Activated T-cell treated with anti-CD3 and anti-CD28 coated beads for 1 hour (primary cell): ENCODE results near the gene ZNF467.

ENCODE experiments used
- DNase-seq: peaks from one replicate; pipeline ENCODE4 v3.0.0-alpha.2; 2020; ENCODE audit warnings: low read depth

Gene ZNF467

DNA sequence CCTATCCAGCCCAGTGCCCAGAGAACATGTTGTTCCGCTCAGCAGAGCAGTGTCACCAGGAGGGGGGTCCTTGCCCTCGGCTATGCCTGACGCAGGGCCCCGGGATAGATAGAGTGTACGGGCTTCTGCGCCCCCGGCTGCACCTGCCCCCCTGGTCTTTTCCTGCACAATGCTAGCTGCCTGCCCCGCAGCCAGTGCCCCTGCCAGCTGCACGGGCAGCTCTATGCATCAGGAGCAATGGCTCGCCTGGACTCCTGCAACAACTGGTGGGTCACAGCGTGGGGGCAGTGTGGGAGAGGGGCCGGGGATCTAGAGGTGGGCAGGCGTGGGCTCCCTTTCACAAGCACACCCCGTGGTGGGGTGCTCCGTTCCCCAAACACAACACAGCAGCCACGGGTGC is 33.3 kb upstream of the ZNF467 start:
- DNase-seq = no peak

DNA sequence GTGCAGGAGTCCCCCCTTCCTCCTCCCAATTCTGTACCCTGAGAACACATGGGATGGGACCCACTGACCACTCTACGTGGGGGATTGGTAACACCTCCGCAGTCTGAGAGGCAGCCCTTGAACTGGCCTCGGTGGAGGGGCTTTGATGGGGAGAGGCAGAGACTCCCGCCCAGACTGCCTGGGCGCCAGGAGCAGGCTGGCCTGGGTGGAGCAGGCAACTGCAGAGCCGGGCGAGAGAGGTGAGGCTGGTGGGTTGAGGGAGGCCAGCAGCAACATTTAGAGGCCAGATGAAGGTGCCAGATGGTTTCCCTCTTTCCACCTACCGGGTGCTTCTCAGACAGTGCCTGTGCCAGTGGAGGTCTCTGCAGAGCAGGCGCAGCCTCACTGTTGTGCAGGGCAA is 30.7 kb upstream of the ZNF467 start:
- DNase-seq = no peak

DNA sequence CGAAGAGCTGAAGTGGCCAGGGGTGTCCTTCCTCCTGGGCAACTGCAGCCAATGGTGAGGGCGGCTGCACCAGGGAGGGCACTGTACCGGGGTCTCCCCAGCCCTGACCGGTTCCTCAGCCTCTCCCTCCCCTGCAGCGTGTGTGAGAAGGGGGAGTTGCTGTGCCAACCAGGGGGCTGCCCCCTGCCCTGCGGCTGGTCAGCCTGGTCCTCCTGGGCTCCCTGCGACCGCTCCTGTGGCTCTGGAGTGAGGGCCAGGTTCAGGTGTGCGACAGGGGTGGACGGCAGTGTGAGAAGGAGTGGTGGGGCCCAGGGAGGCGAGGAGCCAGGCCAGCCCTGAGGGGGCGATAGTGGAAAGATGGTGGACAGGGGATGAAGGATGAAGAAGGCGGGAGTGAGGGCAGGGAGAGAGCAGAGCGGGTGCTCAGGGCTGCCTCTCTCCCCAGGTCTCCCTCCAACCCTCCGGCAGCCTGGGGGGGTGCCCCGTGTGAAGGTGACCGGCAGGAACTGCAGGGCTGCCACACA is 30.2 kb upstream of the ZNF467 start:
- DNase-seq = no peak

DNA sequence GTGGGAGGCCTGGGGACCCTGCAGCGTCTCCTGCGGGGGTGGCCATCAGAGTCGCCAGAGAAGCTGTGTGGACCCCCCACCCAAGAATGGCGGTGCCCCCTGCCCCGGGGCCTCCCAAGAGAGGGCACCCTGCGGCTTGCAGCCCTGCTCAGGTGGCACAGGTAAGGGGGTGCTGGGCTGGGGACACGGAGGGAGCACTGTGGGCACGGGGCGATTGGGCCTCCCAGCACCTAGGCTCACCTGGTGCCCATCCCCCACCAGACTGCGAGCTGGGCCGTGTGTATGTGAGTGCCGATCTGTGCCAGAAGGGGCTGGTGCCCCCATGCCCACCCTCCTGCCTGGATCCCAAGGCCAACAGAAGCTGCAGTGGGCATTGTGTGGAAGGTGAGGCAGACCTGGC is 29.6 kb upstream of the ZNF467 start:
- DNase-seq = no peak

DNA sequence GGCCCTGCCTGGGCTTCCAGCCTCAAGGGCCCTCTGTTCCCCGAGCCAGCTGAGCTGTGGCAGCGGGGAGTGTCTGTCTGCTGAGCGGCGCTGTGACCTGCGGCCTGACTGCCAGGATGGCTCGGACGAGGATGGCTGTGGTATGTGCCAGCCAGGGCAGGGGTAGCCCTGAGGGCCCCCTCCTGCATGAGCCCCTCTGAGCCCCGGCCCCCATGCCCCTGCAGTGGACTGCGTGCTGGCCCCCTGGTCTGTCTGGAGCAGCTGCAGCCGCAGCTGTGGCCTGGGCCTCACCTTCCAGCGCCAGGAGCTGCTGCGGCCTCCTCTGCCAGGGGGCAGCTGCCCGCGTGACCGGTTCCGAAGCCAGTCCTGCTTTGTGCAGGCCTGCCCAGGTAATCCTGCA is 28.4 kb upstream of the ZNF467 start:
- no peak for DNase-seq

DNA sequence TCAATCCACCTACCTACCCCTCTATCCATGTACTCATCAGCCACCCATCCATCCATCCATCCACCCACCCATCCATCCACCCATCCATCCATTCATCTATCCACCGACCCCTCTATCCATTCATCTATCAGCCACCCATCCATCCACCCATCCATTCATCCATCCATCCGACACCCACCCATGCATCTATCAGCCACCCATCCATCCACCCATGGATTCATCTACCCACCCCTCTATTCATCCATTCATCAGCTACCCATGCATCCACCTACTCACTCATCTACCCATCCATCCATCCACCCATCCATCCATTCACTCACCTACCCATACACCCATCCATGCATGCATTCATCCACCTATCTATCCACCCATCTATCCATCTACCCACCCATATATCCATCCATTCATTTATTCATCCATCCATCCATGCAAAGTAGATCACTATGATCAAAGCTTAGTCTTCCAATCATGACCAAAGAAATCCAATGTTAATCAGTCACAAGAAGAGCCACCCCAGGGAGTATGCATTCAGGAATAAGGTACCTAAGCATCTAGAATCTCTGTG is 27.7 kb upstream of the ZNF467 start:
- DNase-seq = no peak

DNA sequence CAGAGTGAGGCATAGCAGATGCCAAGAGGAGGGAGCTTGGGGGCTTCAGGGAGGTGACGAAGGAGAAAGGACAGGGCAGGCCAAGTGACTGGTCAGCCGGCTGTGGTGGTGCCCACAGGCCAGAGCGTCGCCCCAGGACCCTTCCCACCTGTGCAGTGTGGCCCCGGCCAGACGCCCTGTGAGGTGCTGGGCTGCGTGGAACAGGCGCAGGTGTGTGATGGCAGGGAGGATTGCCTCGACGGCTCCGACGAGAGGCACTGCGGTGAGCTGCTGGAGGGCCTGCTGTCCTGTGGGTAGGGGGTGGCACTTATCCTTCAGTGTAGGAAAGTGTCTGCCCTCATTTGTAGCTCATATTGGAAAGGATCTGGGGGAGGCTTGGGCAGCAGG is 26.8 kb upstream of the ZNF467 start:
- DNase-seq = no peak

DNA sequence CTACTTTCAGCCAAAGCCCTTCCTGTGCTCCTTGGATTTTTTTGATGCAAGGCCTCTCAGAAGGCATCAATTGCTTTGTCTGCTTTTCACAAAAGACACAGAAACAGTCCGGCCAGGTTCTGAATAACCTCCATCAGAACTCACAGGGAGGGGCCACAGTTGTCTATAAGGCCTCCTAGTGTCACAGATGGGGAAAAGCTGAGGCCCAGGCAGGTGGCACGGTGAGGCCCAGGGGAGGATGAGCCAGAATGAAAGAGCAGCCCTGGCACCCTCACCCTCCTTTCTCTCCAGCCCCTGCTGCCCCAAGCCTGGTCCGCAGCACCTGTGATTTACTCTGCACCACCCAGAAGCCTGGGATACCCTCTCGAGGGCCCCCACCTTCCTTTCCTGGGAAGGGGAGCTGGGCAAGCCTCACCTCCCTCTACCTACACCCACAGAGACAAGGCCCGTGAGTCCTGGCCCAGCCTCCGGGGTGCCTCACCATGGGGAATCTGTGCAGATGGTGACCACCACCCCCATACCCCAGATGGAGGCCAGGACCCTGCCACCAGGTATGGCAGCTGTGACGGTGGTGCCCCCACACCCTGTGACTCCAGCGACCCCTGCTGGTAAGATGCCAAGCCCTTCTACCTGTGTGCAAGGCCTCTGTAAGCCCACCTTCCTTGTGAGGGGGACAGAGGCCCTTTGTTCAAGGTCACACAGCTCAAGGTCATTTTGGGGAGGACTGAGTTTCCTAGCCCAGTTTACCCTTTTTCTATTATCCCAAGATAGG is 26.2 kb upstream of the ZNF467 start:
- DNase-seq = peak; percentile 71

DNA sequence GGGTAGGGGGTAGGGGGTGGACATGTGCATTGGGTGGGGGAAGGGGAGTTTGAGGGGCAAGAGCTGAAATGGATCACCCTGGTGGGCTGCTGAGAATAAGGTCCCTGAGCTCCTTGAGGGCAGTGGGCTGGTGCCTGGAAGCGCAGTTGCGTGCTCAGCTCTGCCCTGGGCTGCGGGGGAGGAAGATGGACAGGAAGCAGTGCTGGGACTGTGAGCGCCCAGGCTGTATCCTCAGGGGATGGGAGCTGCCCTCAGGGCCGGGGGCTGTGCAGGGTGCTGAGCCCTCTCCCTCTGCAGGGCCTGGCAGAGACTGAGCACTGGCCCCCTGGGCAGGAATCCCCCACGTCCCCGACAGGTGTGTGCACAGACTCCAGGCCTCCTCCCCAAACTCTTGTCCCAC is 24.4 kb upstream of the ZNF467 start:
- no peak for DNase-seq

DNA sequence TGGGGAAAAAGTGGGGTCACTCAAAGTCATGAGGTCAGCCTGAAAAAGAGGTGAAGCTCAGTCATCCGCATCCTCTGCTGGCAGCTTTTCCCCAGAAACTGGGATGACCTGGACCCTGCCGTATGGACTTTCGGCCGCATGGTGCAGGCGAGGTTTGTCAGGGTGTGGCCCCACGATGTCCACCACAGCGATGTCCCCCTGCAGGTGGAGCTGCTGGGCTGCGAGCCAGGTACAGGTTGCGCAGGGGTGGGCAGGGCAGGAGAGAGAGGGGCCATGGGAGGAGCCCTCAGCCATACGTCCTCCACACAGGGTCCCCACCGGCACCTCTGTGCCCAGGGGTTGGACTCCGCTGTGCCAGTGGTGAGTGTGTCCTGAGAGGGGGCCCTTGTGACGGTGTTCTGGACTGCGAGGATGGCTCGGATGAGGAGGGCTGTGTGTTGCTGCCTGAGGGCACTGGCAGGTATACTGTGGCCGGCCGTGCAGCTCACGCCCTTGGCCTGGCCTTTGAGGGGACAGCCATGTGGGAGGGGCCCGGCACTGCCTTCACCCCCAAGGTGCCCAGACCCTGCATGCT is 23.0 kb upstream of the ZNF467 start:
- DNase-seq = no peak

DNA sequence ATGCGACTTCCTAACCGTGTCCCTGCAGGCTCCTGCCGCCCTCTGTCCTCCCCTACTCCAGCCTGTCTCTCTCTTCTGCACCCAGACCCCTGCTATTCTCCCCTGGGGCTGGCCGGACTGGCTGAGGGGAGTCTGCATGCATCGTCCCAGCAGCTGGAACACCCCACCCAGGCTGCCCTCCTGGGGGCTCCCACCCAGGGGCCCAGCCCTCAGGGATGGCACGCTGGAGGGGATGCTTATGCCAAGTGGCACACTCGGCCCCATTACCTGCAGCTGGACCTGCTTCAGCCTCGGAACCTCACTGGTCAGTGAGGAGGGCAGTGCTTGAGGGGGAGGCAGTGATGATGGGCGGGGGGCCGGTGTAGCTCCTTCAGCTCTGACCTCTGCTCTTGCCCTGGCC is 21.7 kb upstream of the ZNF467 start:
- no peak for DNase-seq

DNA sequence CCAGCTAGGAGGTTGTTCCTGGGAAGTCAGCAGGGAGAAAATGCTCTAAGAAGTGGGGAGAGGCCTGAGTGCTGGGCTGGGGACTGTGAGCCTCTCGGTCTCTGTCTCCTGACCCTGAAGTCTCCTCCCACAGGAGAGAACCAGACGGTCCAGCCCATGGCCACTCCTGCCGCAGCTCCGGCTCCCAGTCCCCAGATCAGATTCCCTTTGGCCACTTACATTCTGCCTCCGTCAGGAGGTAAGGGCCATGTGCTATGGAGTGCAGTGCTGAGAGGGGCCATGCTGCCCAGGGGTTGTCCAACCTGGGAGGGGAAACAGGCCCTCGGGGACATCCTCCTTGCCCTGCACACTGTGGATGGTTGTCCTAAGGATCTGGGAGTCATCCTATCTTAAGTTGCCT is 21.3 kb upstream of the ZNF467 start:
- no peak for DNase-seq

DNA sequence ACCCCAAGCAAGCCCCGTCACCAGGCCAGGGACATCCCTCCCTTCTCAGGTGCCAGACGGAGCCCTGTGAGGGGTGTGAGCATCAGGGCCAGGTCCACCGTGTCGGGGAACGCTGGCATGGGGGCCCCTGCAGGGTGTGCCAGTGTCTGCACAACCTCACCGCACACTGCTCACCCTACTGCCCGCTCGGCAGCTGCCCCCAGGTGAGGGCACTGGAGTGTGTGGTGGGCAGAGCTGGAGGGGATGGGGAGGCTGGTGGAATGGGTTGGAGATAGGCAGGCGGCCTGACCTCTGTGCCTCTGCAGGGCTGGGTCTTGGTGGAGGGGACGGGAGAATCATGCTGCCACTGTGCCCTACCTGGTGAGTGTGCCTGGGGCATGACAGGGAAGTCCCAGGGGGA is 19.9 kb upstream of the ZNF467 start:
- no peak for DNase-seq

DNA sequence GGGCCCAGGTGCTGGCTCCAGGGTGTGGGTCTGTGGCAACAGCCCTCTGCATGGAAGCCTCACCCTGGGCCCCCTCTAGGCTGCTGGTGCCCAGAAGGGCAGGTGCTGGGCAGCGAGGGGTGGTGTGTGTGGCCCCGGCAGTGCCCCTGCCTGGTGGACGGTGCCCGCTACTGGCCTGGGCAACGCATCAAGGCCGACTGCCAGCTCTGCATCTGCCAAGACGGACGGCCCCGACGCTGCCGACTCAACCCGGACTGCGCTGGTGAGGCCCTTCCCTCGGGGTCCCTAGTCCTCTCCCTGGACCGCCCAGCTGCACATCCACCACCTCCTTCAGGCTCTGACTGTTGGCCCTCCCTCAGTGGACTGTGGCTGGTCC is 18.8 kb upstream of the ZNF467 start:
- no peak for DNase-seq

DNA sequence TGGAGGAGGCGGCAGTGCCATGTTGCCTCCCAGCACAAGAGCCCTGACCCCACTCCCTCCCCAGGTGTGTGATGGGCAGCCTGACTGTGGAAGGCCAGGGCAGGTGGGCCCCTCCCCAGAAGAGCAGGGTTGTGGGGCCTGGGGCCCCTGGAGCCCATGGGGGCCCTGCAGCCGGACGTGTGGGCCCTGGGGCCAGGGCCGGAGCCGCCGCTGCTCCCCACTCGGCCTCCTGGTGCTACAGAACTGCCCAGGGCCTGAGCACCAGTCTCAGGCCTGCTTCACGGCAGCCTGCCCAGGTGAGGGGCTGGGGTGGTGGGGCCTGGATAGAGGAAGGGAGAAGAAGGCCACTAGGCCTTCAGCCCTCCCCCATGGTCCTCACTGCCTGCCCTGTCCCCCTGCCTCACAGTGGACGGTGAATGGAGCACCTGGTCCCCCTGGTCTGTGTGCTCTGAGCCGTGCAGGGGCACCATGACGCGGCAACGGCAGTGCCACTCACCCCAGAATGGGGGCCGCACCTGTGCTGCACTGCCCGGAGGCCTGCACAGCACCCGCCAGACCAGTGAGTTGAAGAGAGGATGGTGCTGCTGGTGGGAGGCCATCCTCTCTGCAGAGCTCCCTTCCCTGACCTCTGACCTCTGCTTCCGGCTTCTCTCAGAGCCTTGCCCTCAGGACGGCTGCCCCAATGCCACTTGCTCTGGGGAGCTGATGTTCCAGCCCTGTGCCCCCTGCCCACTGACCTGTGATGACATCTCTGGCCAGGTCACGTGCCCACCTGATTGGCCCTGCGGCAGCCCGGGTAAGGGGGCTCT is 18.2 kb upstream of the ZNF467 start:
- DNase-seq = no peak

DNA sequence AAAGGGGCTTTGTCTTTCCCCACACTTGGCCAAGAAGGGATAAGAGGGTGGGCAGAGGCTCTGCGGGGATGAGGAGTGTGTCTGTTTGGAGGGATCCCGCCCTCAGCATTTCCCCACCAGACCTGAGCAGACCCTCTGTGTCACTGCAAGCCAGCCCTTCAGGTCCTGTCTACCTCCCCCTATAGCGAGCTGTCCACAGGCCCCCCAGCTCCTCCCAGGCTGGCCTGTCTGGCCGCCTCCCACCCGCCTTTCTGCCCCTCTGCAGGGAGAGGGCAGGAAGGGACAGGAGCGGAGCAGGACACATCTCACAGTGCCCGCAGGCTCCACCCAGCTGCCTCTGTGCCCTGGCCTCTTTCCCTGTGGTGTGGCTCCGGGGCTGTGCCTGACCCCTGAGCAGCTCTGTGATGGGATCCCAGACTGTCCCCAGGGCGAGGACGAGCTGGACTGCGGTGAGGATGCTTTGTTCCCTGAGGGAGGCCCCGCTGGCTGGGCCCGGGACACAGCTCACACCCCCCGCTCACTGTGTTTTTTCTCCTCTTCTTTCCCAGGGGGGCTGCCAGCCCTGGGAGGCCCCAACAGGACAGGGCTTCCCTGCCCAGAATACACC is 17.5 kb upstream of the ZNF467 start:
- no peak for DNase-seq

DNA sequence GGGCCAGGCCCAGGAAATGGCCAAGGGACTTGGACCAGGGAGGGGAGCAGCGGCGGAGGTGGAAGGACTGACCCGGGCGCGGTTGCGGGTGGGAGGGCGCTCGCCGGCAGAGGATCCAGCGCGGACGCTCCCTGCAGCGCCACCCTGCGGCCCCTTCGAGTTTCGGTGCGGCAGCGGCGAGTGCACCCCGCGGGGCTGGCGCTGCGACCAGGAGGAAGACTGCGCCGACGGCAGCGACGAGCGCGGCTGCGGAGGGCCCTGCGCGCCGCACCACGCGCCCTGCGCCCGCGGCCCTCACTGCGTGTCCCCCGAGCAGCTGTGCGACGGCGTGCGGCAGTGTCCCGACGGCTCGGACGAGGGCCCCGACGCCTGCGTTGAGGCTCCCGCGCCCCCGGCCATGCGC is 16.8 kb upstream of the ZNF467 start:
- DNase-seq = peak; percentile 22

DNA sequence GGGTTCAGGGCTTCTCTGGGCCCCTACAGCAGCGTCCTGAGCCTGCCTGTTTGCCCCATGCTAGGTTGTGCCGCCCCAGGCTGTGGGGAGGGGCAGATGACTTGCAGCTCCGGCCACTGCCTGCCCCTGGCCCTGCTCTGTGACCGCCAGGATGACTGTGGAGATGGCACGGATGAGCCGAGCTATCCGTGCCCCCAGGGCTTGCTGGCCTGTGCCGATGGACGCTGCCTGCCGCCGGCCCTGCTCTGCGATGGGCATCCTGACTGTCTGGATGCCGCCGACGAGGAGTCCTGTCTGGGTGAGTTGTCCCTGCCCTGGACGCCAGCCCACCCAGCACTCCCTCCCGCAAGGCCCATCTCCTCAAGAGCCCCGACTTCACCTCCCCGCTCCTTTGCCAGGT is 15.7 kb upstream of the ZNF467 start:
- no peak for DNase-seq

DNA sequence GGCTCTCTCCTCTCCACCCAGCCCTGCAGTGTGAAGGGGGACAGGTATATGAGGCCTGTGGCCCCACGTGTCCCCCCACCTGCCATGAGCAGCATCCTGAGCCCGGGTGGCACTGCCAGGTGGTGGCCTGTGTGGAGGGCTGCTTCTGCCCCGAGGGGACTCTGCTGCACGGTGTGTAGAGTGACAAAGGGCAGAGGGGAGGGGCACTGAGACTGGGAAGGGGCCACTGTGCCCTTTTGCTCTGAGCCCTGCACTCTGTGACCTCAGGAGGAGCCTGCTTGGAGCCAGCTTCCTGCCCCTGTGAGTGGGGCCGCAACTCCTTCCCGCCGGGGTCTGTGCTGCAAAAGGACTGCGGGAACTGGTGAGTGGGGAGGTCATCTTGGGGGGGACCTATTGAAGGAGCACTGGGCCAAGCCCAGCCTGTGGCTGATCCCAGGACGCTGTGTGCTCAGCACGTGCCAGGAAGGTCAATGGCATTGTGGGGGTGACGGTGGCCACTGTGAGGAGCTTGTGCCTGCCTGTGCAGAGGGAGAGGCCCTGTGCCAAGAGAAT is 15.0 kb upstream of the ZNF467 start:
- DNase-seq = no peak

DNA sequence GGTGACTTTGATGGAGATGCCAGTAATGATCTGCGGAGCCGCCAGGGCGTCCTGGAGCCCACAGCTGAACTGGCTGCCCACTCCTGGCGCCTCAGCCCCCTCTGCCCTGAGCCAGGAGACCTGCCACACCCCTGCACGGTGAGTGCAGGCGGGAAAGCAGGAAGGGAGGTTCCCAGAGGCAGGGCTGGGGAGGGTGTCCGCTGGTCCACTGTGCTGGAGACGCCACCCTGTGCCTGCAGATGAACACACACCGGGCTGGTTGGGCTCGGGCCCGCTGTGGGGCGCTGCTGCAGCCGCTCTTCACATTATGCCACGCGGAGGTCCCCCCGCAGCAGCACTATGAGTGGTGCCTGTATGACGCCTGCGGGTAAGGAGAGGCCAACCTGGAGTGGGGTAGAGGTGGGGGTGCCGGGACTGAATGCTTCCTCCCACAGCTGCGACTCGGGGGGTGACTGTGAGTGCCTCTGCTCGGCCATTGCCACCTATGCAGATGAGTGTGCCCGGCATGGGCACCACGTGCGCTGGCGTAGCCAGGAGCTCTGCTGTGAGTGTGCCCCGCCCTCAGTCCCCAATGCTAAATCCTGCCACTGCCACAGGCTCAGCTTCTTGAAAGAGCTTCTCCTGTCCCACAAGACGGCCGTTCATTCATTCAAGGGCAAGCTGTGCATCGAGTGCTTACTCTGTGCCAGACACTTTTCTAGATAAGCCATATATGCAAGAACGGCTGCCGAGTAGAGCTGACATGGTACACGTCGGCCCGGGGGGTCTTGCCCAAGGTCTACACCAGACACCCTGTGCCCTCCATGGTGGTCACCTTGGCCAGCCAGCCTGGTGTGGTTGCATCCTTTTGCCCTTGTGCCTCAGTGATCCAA is 14.3 kb upstream of the ZNF467 start:
- DNase-seq = no peak

DNA sequence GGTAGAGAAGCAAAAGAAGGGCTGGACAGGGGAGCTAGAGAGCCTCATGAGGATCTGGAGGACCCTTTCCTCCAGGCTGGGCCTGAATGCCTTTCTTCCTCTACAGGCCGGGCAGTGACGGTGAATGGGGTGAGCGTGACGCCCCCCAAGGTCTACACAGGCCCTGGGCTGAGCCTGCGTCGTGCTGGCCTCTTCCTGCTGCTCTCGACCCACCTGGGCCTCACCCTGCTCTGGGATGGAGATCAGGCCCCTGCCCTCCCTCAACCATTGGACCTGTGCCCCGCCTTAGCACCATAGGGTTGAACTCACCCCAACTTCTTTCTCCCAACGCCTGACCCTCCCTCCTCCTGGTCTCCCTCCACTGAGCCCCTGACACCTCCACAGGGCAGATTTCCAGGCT is 12.6 kb upstream of the ZNF467 start:
- no peak for DNase-seq
